Fibroblast of lung (primary cell): Measurements from ENCODE around the gene CUBN.

Experiments used
- CTCF ChIP-seq, 2 donors: IDR thresholded peaks in 1 of 2; conservative IDR thresholded peaks in 1 of 2; 1 replicate in 1 of 2; 2 replicates in 1 of 2; pipeline ENCODE4 v1.5.1; 2011 to 2012; ENCODE audit warnings: low read length in 2 of 2, control low read depth in 1 of 2, inconsistent platforms in 1 of 2, low read depth in 1 of 2, mild to moderate bottlenecking in 1 of 2
- EZH2 ChIP-seq: IDR thresholded peaks from 2 replicates; pipeline ENCODE4 v1.5.1; 2012; ENCODE audit warnings: low read length, control low read depth, mild to moderate bottlenecking; ENCODE audit errors: missing control alignments

GRCh38 chr10:16789765-16790164 is 339.8 kb downstream of the CUBN start:
- no peak for TF ChIP-seq CTCF (conservative IDR thresholded peaks at IDR 0.05 in 1 of 2, IDR thresholded peaks at IDR 0.05 in 1 of 2; ENCODE audit: low read depth in 1 of 2, low read length in 2 of 2)
- TF ChIP-seq EZH2: no peak
